ENCODE measurements around the gene FBH1.

Gene FBH1

DNA sequence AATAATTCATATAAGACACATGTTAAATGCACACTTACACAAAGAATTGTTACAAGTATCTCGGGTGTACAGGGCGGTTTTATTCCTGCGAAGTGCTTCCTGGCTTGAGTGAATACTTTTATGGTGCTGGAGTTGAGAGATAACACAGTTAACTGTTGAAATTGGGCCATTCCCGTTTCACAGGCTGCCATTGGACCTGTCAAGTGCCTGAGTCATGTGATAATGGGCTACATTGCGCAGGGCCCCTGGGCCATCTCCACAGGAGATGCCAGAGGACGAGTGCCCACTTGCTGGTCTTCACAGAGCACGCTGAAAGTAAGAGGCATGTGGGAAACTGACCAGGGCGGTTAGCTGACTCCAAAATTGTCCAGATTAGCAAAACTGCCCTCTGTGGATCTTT, 4.8 kb downstream of the FBH1 start:
- DNase-seq (no peak), ATAC-seq (ENCODE audit: insufficient read depth, low read depth) (no peak)
- peaks cover 78% of the 10 kb centered on the region for H3K79me2 ChIP-seq (ENCODE audit: insufficient read depth, low read length)
- H3K4me1 ChIP-seq (ENCODE audit: insufficient read depth, low read length) = peaks cover 24% of the 10 kb centered on the region
- H3K36me3 ChIP-seq (ENCODE audit: insufficient read depth, low read length) = peaks cover 46% of the 10 kb centered on the region
- no peak overlapping the region for H3K9ac ChIP-seq (ENCODE audit: low read depth, low read length)
- H3K4me2 ChIP-seq (ENCODE audit: insufficient read depth, low read length) = no peak overlapping the region
- no peaks in the 10 kb centered on the region for H3K27me3 ChIP-seq (ENCODE audit: insufficient read depth, low read length, poor library complexity)
- TF ChIP-seq, protein P1, sequence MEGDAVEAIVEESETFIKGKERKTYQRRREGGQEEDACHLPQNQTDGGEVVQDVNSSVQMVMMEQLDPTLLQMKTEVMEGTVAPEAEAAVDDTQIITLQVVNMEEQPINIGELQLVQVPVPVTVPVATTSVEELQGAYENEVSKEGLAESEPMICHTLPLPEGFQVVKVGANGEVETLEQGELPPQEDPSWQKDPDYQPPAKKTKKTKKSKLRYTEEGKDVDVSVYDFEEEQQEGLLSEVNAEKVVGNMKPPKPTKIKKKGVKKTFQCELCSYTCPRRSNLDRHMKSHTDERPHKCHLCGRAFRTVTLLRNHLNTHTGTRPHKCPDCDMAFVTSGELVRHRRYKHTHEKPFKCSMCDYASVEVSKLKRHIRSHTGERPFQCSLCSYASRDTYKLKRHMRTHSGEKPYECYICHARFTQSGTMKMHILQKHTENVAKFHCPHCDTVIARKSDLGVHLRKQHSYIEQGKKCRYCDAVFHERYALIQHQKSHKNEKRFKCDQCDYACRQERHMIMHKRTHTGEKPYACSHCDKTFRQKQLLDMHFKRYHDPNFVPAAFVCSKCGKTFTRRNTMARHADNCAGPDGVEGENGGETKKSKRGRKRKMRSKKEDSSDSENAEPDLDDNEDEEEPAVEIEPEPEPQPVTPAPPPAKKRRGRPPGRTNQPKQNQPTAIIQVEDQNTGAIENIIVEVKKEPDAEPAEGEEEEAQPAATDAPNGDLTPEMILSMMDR (IDR thresholded peaks at IDR 0.05; ENCODE audit: borderline replicate concordance, extremely low read depth, low read length, poor library complexity, severe bottlenecking) = no peak
- TF ChIP-seq EZH2 (IDR thresholded peaks at IDR 0.05; ENCODE audit: borderline replicate concordance, low read depth, low read length, severe bottlenecking) = no peak
- no peak overlapping the region for H2AFZ ChIP-seq (ENCODE audit: low read depth, low read length)
- no peak overlapping the region for H3K4me3 ChIP-seq (ENCODE audit: low read depth in 1 of 2, low read length in 2 of 2)
- peaks cover 6% of the 10 kb centered on the region for H3K9me3 ChIP-seq (ENCODE audit: insufficient read depth, low read length, severe bottlenecking)
- H3K27ac ChIP-seq (ENCODE audit: low read length) = no peak overlapping the region
- H4K20me1 ChIP-seq (ENCODE audit: insufficient read depth, low read length) = peaks cover 26% of the 10 kb centered on the region; the same call in 1 of the 2 replicates

DNA sequence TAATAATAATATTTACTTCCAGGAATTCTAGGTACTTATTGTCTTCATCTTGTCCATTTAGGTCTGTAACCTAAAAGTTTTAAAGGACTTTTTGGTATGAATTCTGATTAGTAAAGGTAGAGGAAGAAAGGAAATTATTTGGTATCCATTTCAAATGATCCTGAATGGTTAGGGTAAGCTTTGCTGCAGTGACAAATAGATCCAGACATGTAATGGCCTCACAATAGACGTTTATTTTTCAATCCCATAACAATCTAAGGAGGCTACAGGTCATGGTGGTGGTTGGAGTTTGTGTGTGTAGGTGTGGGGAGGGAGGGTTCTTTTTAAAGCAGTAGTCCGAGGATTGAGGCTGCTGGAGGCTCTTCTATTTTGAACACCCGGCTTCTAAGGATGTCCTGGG, 5.3 kb downstream of the FBH1 start:
- Histone ChIP-seq H4K20me1 (ENCODE audit: insufficient read depth, low read length) (peaks cover 29% of the 10 kb centered on the region; the same call in 1 of the 2 replicates), H3K79me2 (ENCODE audit: insufficient read depth, low read length) (peaks cover 83% of the 10 kb centered on the region), H3K4me2 (ENCODE audit: insufficient read depth, low read length) (no peak overlapping the region), H3K27ac (ENCODE audit: low read length) (no peak overlapping the region), H3K4me1 (ENCODE audit: insufficient read depth, low read length) (peaks cover 24% of the 10 kb centered on the region), H3K9me3 (ENCODE audit: insufficient read depth, low read length, severe bottlenecking) (peaks cover 6% of the 10 kb centered on the region), H3K27me3 (ENCODE audit: insufficient read depth, low read length, poor library complexity) (no peaks in the 10 kb centered on the region), H3K4me3 (ENCODE audit: low read depth in 1 of 2, low read length in 2 of 2) (no peak overlapping the region), H3K9ac (ENCODE audit: low read depth, low read length) (no peak overlapping the region), H3K36me3 (ENCODE audit: insufficient read depth, low read length) (peaks cover 46% of the 10 kb centered on the region), H2AFZ (ENCODE audit: low read depth, low read length) (no peak overlapping the region)
- no peak for ATAC-seq (ENCODE audit: insufficient read depth, low read depth)
- TF ChIP-seq EZH2 (IDR thresholded peaks at IDR 0.05; ENCODE audit: borderline replicate concordance, low read depth, low read length, severe bottlenecking) = no peak
- TF ChIP-seq, protein P1 (IDR thresholded peaks at IDR 0.05; ENCODE audit: borderline replicate concordance, extremely low read depth, low read length, poor library complexity, severe bottlenecking) = no peak
- DNase-seq = no peak

DNA sequence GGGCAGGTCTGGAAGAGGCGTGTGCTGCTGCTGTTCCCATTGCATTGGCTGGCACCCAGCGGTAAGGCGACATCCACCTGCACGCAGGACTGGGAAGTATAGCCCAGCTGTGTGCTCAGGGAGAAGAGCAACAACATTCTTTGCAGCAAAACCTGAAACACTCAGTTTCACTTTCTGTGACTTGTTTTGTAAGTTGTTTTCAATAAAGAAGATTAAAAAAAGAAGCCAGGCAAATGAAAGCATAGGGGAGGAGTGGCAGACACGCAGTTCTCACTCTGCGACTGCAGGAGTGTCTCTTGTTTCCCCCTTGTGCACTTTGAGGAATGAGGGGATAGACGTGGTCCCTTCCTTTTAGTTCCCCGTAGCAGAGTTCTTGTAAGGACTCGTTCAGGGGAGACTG, 5.8 kb downstream of the FBH1 start:
- Histone ChIP-seq H3K4me3 (ENCODE audit: low read depth in 1 of 2, low read length in 2 of 2) (no peak overlapping the region), H4K20me1 (ENCODE audit: insufficient read depth, low read length) (peaks cover 25% of the 10 kb centered on the region; the same call in 1 of the 2 replicates), H3K4me1 (ENCODE audit: insufficient read depth, low read length) (peaks cover 21% of the 10 kb centered on the region), H3K36me3 (ENCODE audit: insufficient read depth, low read length) (peaks cover 46% of the 10 kb centered on the region), H3K27me3 (ENCODE audit: insufficient read depth, low read length, poor library complexity) (no peaks in the 10 kb centered on the region), H3K4me2 (ENCODE audit: insufficient read depth, low read length) (no peak overlapping the region), H3K79me2 (ENCODE audit: insufficient read depth, low read length) (peaks cover 80% of the 10 kb centered on the region), H3K27ac (ENCODE audit: low read length) (no peak overlapping the region), H3K9ac (ENCODE audit: low read depth, low read length) (no peak overlapping the region), H2AFZ (ENCODE audit: low read depth, low read length) (no peak overlapping the region), H3K9me3 (ENCODE audit: insufficient read depth, low read length, severe bottlenecking) (peaks cover 6% of the 10 kb centered on the region)
- no peak for DNase-seq
- TF ChIP-seq, protein P1 (IDR thresholded peaks at IDR 0.05; ENCODE audit: borderline replicate concordance, extremely low read depth, low read length, poor library complexity, severe bottlenecking) = no peak
- no peak for TF ChIP-seq EZH2 (IDR thresholded peaks at IDR 0.05; ENCODE audit: borderline replicate concordance, low read depth, low read length, severe bottlenecking)
- ATAC-seq (ENCODE audit: insufficient read depth, low read depth) = no peak

Data from DND-41 (cell line).